Measurements from ENCODE around the gene ABR. TPM values are rescaled to one million over a fixed set of nuclear protein-coding genes. Genes with fewer than 3 reads are reported as not detected.

The ABR gene
- total and polyA plus RNA-seq, 2 of the 13 experiments (the other 11 are each of a cell fraction or from before 2014, with no cell fraction given): 12.4 to 40.4 TPM

GRCh38 chr17:1040216-1040600 lies 139.6 kb downstream of the ABR start (continued):
- TF ChIP-seq ZBTB34 (CRISPR knock-in tag; IDR thresholded peaks at IDR 0.05) (0 out of 2 replicates have a peak, but pooled peaks have one; percentile 54), SAP130 (CRISPR knock-in tag; IDR thresholded peaks at IDR 0.05; ENCODE audit: low read depth) (peak; percentile 22; the same call in 1 of the 2 replicates), NONO (IDR thresholded peaks at IDR 0.05) (no peak), NONO (CRISPR knock-in tag; conservative IDR thresholded peaks at IDR 0.05) (0 out of 2 replicates have a peak, but pooled peaks have one; percentile 41), ZNF563 (CRISPR knock-in tag; IDR thresholded peaks at IDR 0.05) (0 out of 2 replicates have a peak, but pooled peaks have one; percentile 32), MAX (IDR thresholded peaks at IDR 0.05) (peak; percentile 88), FOXC1 (CRISPR knock-in tag; IDR thresholded peaks at IDR 0.05; ENCODE audit: borderline replicate concordance) (no peak), HNRNPL (IDR thresholded peaks at IDR 0.05; ENCODE audit: low read depth, low read length) (0 out of 2 replicates have a peak, but pooled peaks have one; percentile 52), YY1 (IDR thresholded peaks at IDR 0.05; ENCODE audit: insufficient read depth, insufficient replicate concordance, low read depth, low read length) (peak; percentile 24), NFYB (CRISPR knock-in tag; IDR thresholded peaks at IDR 0.05) (no peak), ZNF687 (CRISPR knock-in tag; IDR thresholded peaks at IDR 0.05) (peak; percentile 85), RFX5 (IDR thresholded peaks at IDR 0.05; ENCODE audit: low read depth, low read length) (no peak), ZNF331 (CRISPR knock-in tag; IDR thresholded peaks at IDR 0.05) (no peak), TCF12 (IDR thresholded peaks at IDR 0.05) (no peak), TCF12 (CRISPR knock-in tag; IDR thresholded peaks at IDR 0.05) (no peak)
